Mesendoderm (in vitro differentiated cells): Measurements from ENCODE around the gene FBXW10B.
"Not testable (repeated sequence)": the region's sequence is repeated elsewhere in the genome, so short reads cannot be mapped to it uniquely, and the experiment has no call there.

ENCODE experiments used
- DNase-seq: peaks from one replicate; pipeline ENCODE4 v3.0.0; 2013
- H2AK5ac ChIP-seq: 2 replicates; pipeline ENCODE4 v1.6.1; 2013; ENCODE audit warnings: low read length, inconsistent platforms
- H2BK120ac ChIP-seq: 2 replicates; pipeline ENCODE4 v1.6.1; 2013; ENCODE audit warnings: low read depth, mild to moderate bottlenecking, low read length, moderate library complexity, mixed read lengths
- H2BK15ac ChIP-seq: replicated peaks from 2 replicates; pipeline ENCODE4 v1.6.1; 2013; ENCODE audit warnings: low read depth, mild to moderate bottlenecking, moderate library complexity
- H2BK5ac ChIP-seq: 2 replicates; pipeline ENCODE4 v1.6.1; 2013; ENCODE audit warnings: low read length, inconsistent platforms
- H3K18ac ChIP-seq: 2 replicates; pipeline ENCODE4 v1.6.1; 2013; ENCODE audit warnings: mild to moderate bottlenecking, low read length, mixed read lengths
- H3K23ac ChIP-seq: one replicate; pipeline ENCODE4 v1.6.1; 2013; ENCODE audit warnings: low read length
- H3K27ac ChIP-seq: 2 replicates; pipeline ENCODE4 v1.5.1; 2013; ENCODE audit warnings: low read depth, mild to moderate bottlenecking, inconsistent platforms, low read length, moderate library complexity
- H3K27me3 ChIP-seq: 2 replicates; pipeline ENCODE4 v1.6.1; 2013; ENCODE audit warnings: low read length, control low read depth, mild to moderate bottlenecking, inconsistent platforms; ENCODE audit not compliant: insufficient read depth, poor library complexity
- H3K36me3 ChIP-seq: 2 replicates; pipeline ENCODE4 v1.6.1; 2013; ENCODE audit warnings: low read length, inconsistent platforms; ENCODE audit not compliant: control insufficient read depth, insufficient read depth
- H3K4ac ChIP-seq: one replicate; pipeline ENCODE4 v1.6.1; 2013; ENCODE audit warnings: low read depth, mild to moderate bottlenecking, low read length, moderate library complexity
- H3K4me1 ChIP-seq: 2 replicates; pipeline ENCODE4 v1.6.1; 2013; ENCODE audit warnings: low read depth, low read length, inconsistent platforms; ENCODE audit not compliant: control insufficient read depth
- H3K4me2 ChIP-seq: 2 replicates; pipeline ENCODE4 v1.6.1; 2013; ENCODE audit warnings: low read length
- H3K4me3 ChIP-seq: 2 replicates; pipeline ENCODE4 v1.5.1; 2013; ENCODE audit warnings: mild to moderate bottlenecking, low read length
- H3K56ac ChIP-seq: one replicate; pipeline ENCODE4 v1.6.1; 2013; ENCODE audit warnings: low read length
- H3K79me1 ChIP-seq: 2 replicates; pipeline ENCODE4 v1.6.1; 2013; ENCODE audit warnings: low read length, inconsistent platforms
- H3K79me2 ChIP-seq: 2 replicates; pipeline ENCODE4 v1.6.1; 2013; ENCODE audit warnings: mild to moderate bottlenecking, low read length; ENCODE audit not compliant: control insufficient read depth, insufficient read depth
- H3K9ac ChIP-seq: 2 replicates; pipeline ENCODE4 v1.6.1; 2013; ENCODE audit warnings: low read length, inconsistent platforms
- H4K5ac ChIP-seq: one replicate; pipeline ENCODE4 v1.6.1; 2013; ENCODE audit warnings: low read length
- H4K8ac ChIP-seq: one replicate; pipeline ENCODE4 v1.6.1; 2013; ENCODE audit warnings: low read depth, mild to moderate bottlenecking, control low read depth, low read length, moderate library complexity
- WGBS: extraction: QIAGEN DNeasy Blood & Tissue Kit; methylation state at CpG from one replicate; pipeline ENCODE4 v1.1.7; 2013; ENCODE audit warnings: low lambda C conversion rate, missing lambda C conversion rate; ENCODE audit not compliant: insufficient coverage; ENCODE audit errors: extremely low coverage; 5-methylcytosine and 5-hydroxymethylcytosine counted together

FBXW10B gene

DNA sequence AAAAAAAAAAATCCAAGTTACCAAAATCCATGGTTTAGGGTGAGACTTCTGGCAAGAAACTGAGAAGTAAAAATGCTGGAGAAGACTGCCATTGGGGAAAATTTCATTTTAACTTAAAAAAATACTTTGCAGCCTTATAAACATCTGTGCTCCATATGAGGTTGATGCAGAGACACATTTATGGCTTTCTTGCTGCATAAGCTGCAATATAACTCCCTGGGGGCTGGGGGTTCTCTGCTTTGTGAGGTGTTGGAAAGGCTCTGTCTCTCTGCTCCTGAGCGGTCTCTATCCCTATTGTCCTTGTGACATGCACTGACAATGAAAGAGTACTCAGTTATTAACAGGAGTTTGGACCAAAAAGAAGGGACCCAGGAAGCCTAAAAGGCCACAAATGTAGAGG, 6.4 kb downstream of the FBXW10B start:
- not testable (repeated sequence) for H3K4me3 ChIP-seq, H4K8ac ChIP-seq, H3K79me2 ChIP-seq, H3K27me3 ChIP-seq, H2AK5ac ChIP-seq, H2BK5ac ChIP-seq, H3K4ac ChIP-seq, H3K23ac ChIP-seq, H3K4me1 ChIP-seq, H3K18ac ChIP-seq, H2BK15ac ChIP-seq, H2BK120ac ChIP-seq, H3K4me2 ChIP-seq, DNase-seq, H3K36me3 ChIP-seq, H3K9ac ChIP-seq, H3K56ac ChIP-seq, H4K5ac ChIP-seq, H3K27ac ChIP-seq, H3K79me1 ChIP-seq
- no CpG with 5 or more reads among the region's 1 CpG for WGBS

GRCh38 chr17:15592960-15593359, 26.5 kb downstream of the FBXW10B start:
- H3K18ac ChIP-seq, H4K8ac ChIP-seq, H3K4ac ChIP-seq, H3K4me3 ChIP-seq, H2BK5ac ChIP-seq, H3K79me1 ChIP-seq, H3K36me3 ChIP-seq, H3K56ac ChIP-seq, H2AK5ac ChIP-seq, H3K23ac ChIP-seq, H2BK15ac ChIP-seq, DNase-seq, H3K79me2 ChIP-seq, H3K27ac ChIP-seq, H3K4me1 ChIP-seq, H3K4me2 ChIP-seq, H3K9ac ChIP-seq, H4K5ac ChIP-seq, H2BK120ac ChIP-seq, H3K27me3 ChIP-seq: not testable (repeated sequence)
- no CpG with 5 or more reads among the region's 8 CpGs for WGBS

DNA sequence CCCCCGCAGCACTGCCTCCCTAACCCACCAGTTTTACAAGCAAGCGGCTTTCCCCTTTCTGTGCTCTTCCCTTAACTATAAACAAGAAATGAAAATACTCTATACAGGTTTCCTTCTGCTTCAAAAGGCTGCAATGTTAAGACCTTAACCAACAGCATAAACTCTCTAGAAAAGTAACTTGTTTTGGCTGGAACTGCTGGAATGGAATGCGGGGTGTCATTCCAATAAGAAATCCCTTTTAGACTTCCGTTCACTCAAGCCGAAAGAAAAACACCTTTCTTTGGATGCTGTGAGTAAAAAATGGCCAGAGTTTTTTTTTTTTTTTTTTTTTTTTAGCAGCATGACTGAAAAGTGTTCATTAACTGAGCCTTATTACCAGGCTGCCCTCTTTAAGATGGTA, 27.5 kb downstream of the FBXW10B start:
- not testable (repeated sequence) for H3K27me3 ChIP-seq, H3K18ac ChIP-seq, H3K79me2 ChIP-seq, H3K4ac ChIP-seq, H3K36me3 ChIP-seq, H4K8ac ChIP-seq, H2BK15ac ChIP-seq, H3K79me1 ChIP-seq, DNase-seq, H3K23ac ChIP-seq, H3K4me1 ChIP-seq, H2BK5ac ChIP-seq, H3K56ac ChIP-seq, H3K4me2 ChIP-seq, H3K9ac ChIP-seq, H2BK120ac ChIP-seq, H3K27ac ChIP-seq, H4K5ac ChIP-seq, H2AK5ac ChIP-seq, H3K4me3 ChIP-seq
- WGBS: no CpG with 5 or more reads among the region's 5 CpGs

- H2BK120ac ChIP-seq, H2AK5ac ChIP-seq, H3K79me1 ChIP-seq, H3K4me3 ChIP-seq, H2BK5ac ChIP-seq, H3K18ac ChIP-seq, H3K4ac ChIP-seq, H3K4me1 ChIP-seq, H3K9ac ChIP-seq, H3K4me2 ChIP-seq, H3K36me3 ChIP-seq, H3K79me2 ChIP-seq, H4K5ac ChIP-seq, H4K8ac ChIP-seq, DNase-seq, H3K56ac ChIP-seq, H2BK15ac ChIP-seq, H3K23ac ChIP-seq, H3K27ac ChIP-seq, H3K27me3 ChIP-seq: not testable (repeated sequence)
- WGBS: no CpG with 5 or more reads among the region's 1 CpG
Measured at GRCh38 chr17:15590844-15591243, 28.7 kb downstream of the FBXW10B start.

DNA sequence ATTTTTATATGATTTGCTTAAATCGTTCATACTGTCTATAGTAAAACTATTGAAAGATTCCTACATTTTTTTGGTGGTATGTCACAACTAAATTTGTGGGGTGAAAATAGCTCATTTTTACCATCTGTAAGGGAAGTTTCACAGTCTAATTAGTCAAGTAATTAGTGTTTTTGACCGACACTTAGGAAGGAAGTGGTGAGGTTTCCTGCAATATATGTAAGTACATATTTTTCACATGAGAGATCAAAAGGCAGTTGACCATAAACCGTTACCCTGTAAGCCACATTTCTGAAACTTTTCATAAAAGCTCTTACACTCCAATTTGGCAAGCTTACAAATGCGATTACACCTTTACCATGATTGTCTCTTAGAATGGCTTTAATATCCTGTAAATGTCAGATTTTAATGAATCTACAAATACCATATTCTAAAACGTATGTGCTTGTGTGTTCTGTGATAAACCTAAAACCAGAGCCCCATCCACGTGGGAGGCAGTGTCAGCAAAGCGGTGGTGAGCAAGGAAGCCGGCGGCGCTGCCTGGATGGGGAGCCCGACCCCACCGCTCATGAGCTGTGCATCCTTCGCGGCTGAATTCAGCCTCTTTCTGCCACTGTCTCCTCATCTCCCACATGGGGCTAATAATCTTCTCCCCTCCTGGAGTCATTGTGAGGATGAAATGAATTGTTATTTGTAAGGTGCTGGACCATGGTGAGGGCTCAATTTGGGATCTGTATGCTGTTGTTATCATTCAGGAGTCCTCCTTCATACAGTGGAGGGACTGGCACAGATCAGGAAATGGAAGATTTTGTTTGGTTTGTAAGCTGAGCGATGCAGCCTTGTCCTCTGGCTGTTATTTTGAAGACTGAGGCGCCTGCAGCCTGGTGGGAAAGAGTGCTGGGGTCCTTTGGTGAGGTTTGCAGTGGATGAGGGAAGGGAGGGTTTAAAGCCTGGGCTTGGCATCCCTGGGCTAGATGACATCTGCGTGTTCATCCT, 29.7 kb downstream of the FBXW10B start:
- H3K4me3 ChIP-seq, H3K4me2 ChIP-seq, H2BK120ac ChIP-seq, H3K23ac ChIP-seq, H3K56ac ChIP-seq, H3K36me3 ChIP-seq, H3K27me3 ChIP-seq, H4K8ac ChIP-seq, H2BK15ac ChIP-seq, H3K4me1 ChIP-seq, H4K5ac ChIP-seq, H3K18ac ChIP-seq, H3K79me1 ChIP-seq, H2AK5ac ChIP-seq, H2BK5ac ChIP-seq, H3K4ac ChIP-seq, H3K79me2 ChIP-seq, H3K9ac ChIP-seq, DNase-seq, H3K27ac ChIP-seq: not testable (repeated sequence)
- no CpG with 5 or more reads among the region's 17 CpGs for WGBS

- not testable (repeated sequence) for H3K79me2 ChIP-seq, H3K18ac ChIP-seq, H4K8ac ChIP-seq, H3K4me2 ChIP-seq, H3K23ac ChIP-seq, H2BK15ac ChIP-seq, H3K27me3 ChIP-seq, H2BK5ac ChIP-seq, H3K36me3 ChIP-seq, H3K4me1 ChIP-seq, H3K79me1 ChIP-seq, H3K56ac ChIP-seq, H2BK120ac ChIP-seq, H3K27ac ChIP-seq, DNase-seq, H3K9ac ChIP-seq, H2AK5ac ChIP-seq, H3K4ac ChIP-seq, H3K4me3 ChIP-seq, H4K5ac ChIP-seq
- no CpG with 5 or more reads among the region's 8 CpGs for WGBS
Measured at GRCh38 chr17:15588017-15588416, 31.5 kb downstream of the FBXW10B start.
